Measurements from ENCODE around the gene JADE2.

DNA sequence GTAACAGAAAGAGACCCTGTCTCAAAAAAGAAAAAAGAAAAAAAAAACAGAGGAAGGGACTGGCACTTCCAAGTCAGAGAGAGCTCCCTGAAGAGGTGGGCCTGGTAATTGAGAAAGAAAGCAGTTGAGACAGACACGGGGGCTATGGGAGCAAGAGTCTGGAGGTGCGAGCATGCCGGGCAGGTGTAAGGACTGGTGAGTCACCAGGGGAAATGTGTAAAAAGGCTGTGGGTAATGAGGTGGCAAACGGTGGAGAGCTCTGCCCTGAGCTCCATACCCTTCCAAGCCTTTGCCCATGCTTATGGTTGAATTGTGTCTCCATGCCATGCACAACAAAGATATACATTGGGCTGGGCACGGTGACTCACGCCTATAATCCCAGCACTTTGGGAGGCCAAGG is 18.0 kb upstream of the JADE2 start:
- TF ChIP-seq, protein P1, sequence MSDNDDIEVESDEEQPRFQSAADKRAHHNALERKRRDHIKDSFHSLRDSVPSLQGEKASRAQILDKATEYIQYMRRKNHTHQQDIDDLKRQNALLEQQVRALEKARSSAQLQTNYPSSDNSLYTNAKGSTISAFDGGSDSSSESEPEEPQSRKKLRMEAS (IDR thresholded peaks at IDR 0.05): no peak
- no peak for TF ChIP-seq TAF1 (conservative IDR thresholded peaks at IDR 0.05)

Data from liver (tissue), 2 donors.